Activated B cell treated with CpG ODN at 0.5 μM for 24 hours (primary cell): ENCODE results near the gene SLC35E3. TPM values are rescaled to one million over a fixed set of nuclear protein-coding genes. Genes with fewer than 3 reads are reported as not detected.

Experiments used
- ATAC-seq: fragments of 200-7000 bp; cut with Tn5 transposase; one replicate; pipeline ENCODE4 v1.10.0; 2021; ENCODE audit warnings: low read depth, mild to moderate bottlenecking, moderate library complexity
- CTCF ChIA-PET: fragments of 350-600 bp; sonication (Branson Sonifier 250); formaldehyde crosslinking; loops from one replicate; lab custom pipeline; 2021; ENCODE audit warnings: antibody characterized with exemption; lab: Charles Lee
- POLR2A ChIA-PET: fragments of 350-600 bp; sonication (Branson Sonifier 250); formaldehyde crosslinking; loops from one replicate; lab custom pipeline; 2021; ENCODE audit warnings: antibody characterized with exemption; lab: Charles Lee
- DNase-seq: peaks from one replicate; pipeline ENCODE4 v3.0.0; 2022
- H3K27ac Mint-ChIP-seq: one replicate; pipeline ENCODE4 v1.8.0; 2020; ENCODE audit warnings: mixed read lengths
- H3K27me3 Mint-ChIP-seq: one replicate; pipeline ENCODE4 v1.8.0; 2021; ENCODE audit warnings: mixed read lengths
- H3K36me3 Mint-ChIP-seq: one replicate; pipeline ENCODE4 v1.8.0; 2021; ENCODE audit warnings: low read depth, mixed read lengths
- H3K4me1 Mint-ChIP-seq: one replicate; pipeline ENCODE4 v1.8.0; 2021; ENCODE audit warnings: mixed read lengths
- H3K4me3 Mint-ChIP-seq: one replicate; pipeline ENCODE4 v1.8.0; 2020; ENCODE audit warnings: mild to moderate bottlenecking, mixed read lengths
- H3K9me3 Mint-ChIP-seq: one replicate; pipeline ENCODE4 v1.8.0; 2020; ENCODE audit warnings: mixed read lengths
- CTCF ChIP-seq: fragments of 200-600 bp; IDR thresholded peaks from one replicate; pipeline ENCODE4 v1.8.0; 2022; ENCODE audit warnings: antibody characterized with exemption, mild to moderate bottlenecking
- intact Hi-C: fragments of 100-400 bp; cut with micrococcal nuclease; formaldehyde crosslinking; loops from one replicate; pipeline ENCODE4 v1.15.1; 2024
- total RNA-seq: library from RNA; stranded (reverse); gene quantifications from 2 replicates; pipeline ENCODE4 v1.2.3, GENCODE V29; 2022

Gene SLC35E3
- total RNA-seq, 1 donor from 2014 or later: 9.5 TPM

GRCh38 chr12:68743356-68743755 lies 2.6 kb upstream of the SLC35E3 start:
- peaks cover 36% of the 10 kb centered on the region for H3K4me1 Mint-ChIP-seq
- H3K27ac Mint-ChIP-seq: no peak overlapping the region
- H3K4me3 Mint-ChIP-seq: peak overlapping the region; percentile 8
- ChIA-PET CTCF (no interaction called here), POLR2A (no interaction called here)
- no peak for TF ChIP-seq CTCF
- peaks cover 40% of the 10 kb centered on the region for H3K36me3 Mint-ChIP-seq
- no peaks in the 10 kb centered on the region for H3K27me3 Mint-ChIP-seq
- ATAC-seq (no peak), DNase-seq (no peak)
- H3K9me3 Mint-ChIP-seq: no peaks in the 10 kb centered on the region
- intact Hi-C loops: no loop called here

- ChIA-PET CTCF (interaction anchor here (1.1 to 1.5 kb wide), 3 partner anchors 9 to 85 kb away, joined by 3 to 4 read pairs (median 3); partner anchors contain the start of gene MDM2), POLR2A (interaction anchor here (0.6 to 2.9 kb wide), 9 partner anchors 18 to 1477 kb away, joined by 3 to 62 read pairs (median 3); partner anchors contain the start of genes CAND1, MDM1, MDM2 and RAP1B)
- ATAC-seq: peak; percentile 1
- intact Hi-C loops: loop anchor here (5.0 kb wide), 2 partner anchors 508 to 1478 kb away; partner anchors contain the start of gene CAND1
- no peak for DNase-seq
- TF ChIP-seq CTCF: no peak
- peak overlapping the region; percentile 98 for H3K4me3 Mint-ChIP-seq
- peak overlapping the region; percentile 95 for H3K27ac Mint-ChIP-seq
- peaks cover 50% of the 10 kb centered on the region for H3K4me1 Mint-ChIP-seq
- peaks cover 34% of the 10 kb centered on the region for H3K36me3 Mint-ChIP-seq
- H3K9me3 Mint-ChIP-seq: no peaks in the 10 kb centered on the region
- no peaks in the 10 kb centered on the region for H3K27me3 Mint-ChIP-seq
Observed at GRCh38 chr12:68745376-68745903, 536 bp upstream of the SLC35E3 start.

- DNase-seq (no peak), ATAC-seq (peak; percentile 13)
- Mint-ChIP-seq H3K4me3 (peak overlapping the region; percentile 98), H3K27ac (peak overlapping the region; percentile 95), H3K4me1 (peaks cover 50% of the 10 kb centered on the region), H3K36me3 (peaks cover 36% of the 10 kb centered on the region), H3K27me3 (no peaks in the 10 kb centered on the region), H3K9me3 (no peaks in the 10 kb centered on the region)
- CTCF ChIA-PET: interaction anchor here (0.8 to 1.5 kb wide), 3 partner anchors 61 to 84 kb away, joined by 3 to 4 read pairs (median 3); partner anchors contain the start of gene MDM2
- TF ChIP-seq CTCF: no peak
- POLR2A ChIA-PET: interaction anchor here (0.5 to 2.9 kb wide), 11 partner anchors 45 to 1478 kb away, joined by 3 to 62 read pairs (median 5); partner anchors contain the start of genes CAND1, MDM1, MDM2 and NUP107
- intact Hi-C loops: loop anchor here (1.0 to 5.0 kb wide), 10 partner anchors 26 to 1479 kb away; partner anchors contain the start of genes CAND1, MDM1, NUP107 and RAP1B
Observed at GRCh38 chr12:68746572-68747180, 700 bp downstream of the SLC35E3 start.

GRCh38 chr12:68749443-68749842 lies 3.5 kb downstream of the SLC35E3 start:
- TF ChIP-seq CTCF: no peak
- H3K27me3 Mint-ChIP-seq: no peaks in the 10 kb centered on the region
- H3K27ac Mint-ChIP-seq: no peak overlapping the region
- CTCF ChIA-PET: no interaction called here
- no peaks in the 10 kb centered on the region for H3K9me3 Mint-ChIP-seq
- DNase-seq (no peak), ATAC-seq (no peak)
- H3K36me3 Mint-ChIP-seq: peaks cover 48% of the 10 kb centered on the region
- H3K4me1 Mint-ChIP-seq: peaks cover 40% of the 10 kb centered on the region
- intact Hi-C loops: loop anchor here (5.0 kb wide), 2 partner anchors 512 to 1482 kb away; partner anchors contain the start of gene CAND1
- no peak overlapping the region for H3K4me3 Mint-ChIP-seq
- POLR2A ChIA-PET: no interaction called here

GRCh38 chr12:68749861-68750260 lies 3.9 kb downstream of the SLC35E3 start:
- intact Hi-C loops: loop anchor here (5.0 kb wide), 2 partner anchors 513 to 1483 kb away; partner anchors contain the start of gene CAND1
- CTCF ChIA-PET: no interaction called here
- Mint-ChIP-seq H3K4me3 (no peak overlapping the region), H3K4me1 (peaks cover 40% of the 10 kb centered on the region), H3K36me3 (peaks cover 52% of the 10 kb centered on the region), H3K27me3 (no peaks in the 10 kb centered on the region), H3K27ac (no peak overlapping the region), H3K9me3 (no peaks in the 10 kb centered on the region)
- POLR2A ChIA-PET: no interaction called here
- ATAC-seq: no peak
- DNase-seq: no peak
- TF ChIP-seq CTCF: no peak
